HepG2 (cell line): ENCODE measurements around the gene MBOAT7.

ENCODE experiments used
- CTCF ChIP-seq: sonication (generic); formaldehyde crosslinking; IDR thresholded peaks from 2 replicates; pipeline ENCODE4 v1.5.0; 2020; ENCODE audit warnings: mild to moderate bottlenecking, missing genetic modification reagents, moderate library complexity
- ELK4 ChIP-seq: sonication (generic); formaldehyde crosslinking; IDR thresholded peaks from 2 replicates; pipeline ENCODE4 v1.9.0; 2021; ENCODE audit warnings: missing genetic modification reagents, borderline replicate concordance
- FOXO4 ChIP-seq: sonication (generic); formaldehyde crosslinking; conservative IDR thresholded peaks from 2 replicates; pipeline ENCODE4 v1.8.1; 2023; ENCODE audit warnings: missing genetic modification reagents
- KAT7 ChIP-seq: IDR thresholded peaks from 2 replicates; pipeline ENCODE4 v1.6.1; 2018; ENCODE audit warnings: borderline replicate concordance, missing compliant biosample characterization
- NFYB ChIP-seq: sonication (generic); formaldehyde crosslinking; IDR thresholded peaks from 2 replicates; pipeline ENCODE4 v1.4.0; 2020; ENCODE audit warnings: missing genetic modification reagents
- POLR2A ChIP-seq, 2 experiments: IDR thresholded peaks; 2 replicates each; pipeline ENCODE4 v1.6.1; 2011; ENCODE audit warnings: low read depth in 2 of 2, low read length in 2 of 2, mild to moderate bottlenecking in 1 of 2, moderate library complexity in 1 of 2; ENCODE audit not compliant: insufficient read depth in 1 of 2
- RFX1 ChIP-seq: fragments of 450-650 bp; IDR thresholded peaks from 2 replicates; pipeline ENCODE4 v1.6.1; 2017
- SP1 ChIP-seq, 2 experiments: fragments of 450-650 bp in 1 of 2; sonication (generic) in 1 of 2; formaldehyde crosslinking in 1 of 2; IDR thresholded peaks; 2 replicates each; pipeline versions ENCODE4 v1.4.0 to v1.6.1; 2016 to 2020; ENCODE audit warnings: missing genetic modification reagents in 1 of 2
- TRAFD1 ChIP-seq: sonication (generic); formaldehyde crosslinking; IDR thresholded peaks from 2 replicates; pipeline ENCODE4 v1.5.1; 2020; ENCODE audit warnings: missing genetic modification reagents, mild to moderate bottlenecking, borderline replicate concordance
- ZNF260 ChIP-seq: sonication (generic); formaldehyde crosslinking; IDR thresholded peaks from 2 replicates; pipeline ENCODE4 v1.4.0; 2020; ENCODE audit warnings: missing genetic modification reagents, low read depth, mild to moderate bottlenecking, borderline replicate concordance
- ZNF598 ChIP-seq: sonication (generic); formaldehyde crosslinking; IDR thresholded peaks from 2 replicates; pipeline ENCODE4 v1.5.1; 2020; ENCODE audit warnings: mild to moderate bottlenecking, missing genetic modification reagents, borderline replicate concordance
- ZNF639 ChIP-seq: conservative IDR thresholded peaks from 2 replicates; pipeline ENCODE4 v1.6.1; 2018; ENCODE audit warnings: missing genetic modification reagents

GRCh38 chr19:54136864-54137698, 52.3 kb downstream of the MBOAT7 start:
- TF ChIP-seq POLR2A (IDR thresholded peaks at IDR 0.05; ENCODE audit: insufficient read depth in 1 of 2, low read depth in 2 of 2, low read length in 2 of 2) (peak; percentile 93 to 96), ZNF639 (CRISPR knock-in tag) (no peak), ZNF598 (CRISPR knock-in tag) (no peak), ELK4 (no peak), CTCF (0 out of 2 replicates have a peak, but pooled peaks have one; percentile 8), ZNF260 (CRISPR knock-in tag) (no peak), NFYB (CRISPR knock-in tag) (peak; percentile 93), RFX1 (no peak), SP1 (IDR thresholded peaks at IDR 0.05) (peak; percentile 61), SP1 (CRISPR knock-in tag; IDR thresholded peaks at IDR 0.05) (peak; percentile 84), KAT7 (CRISPR knock-in tag) (no peak), TRAFD1 (CRISPR knock-in tag) (no peak), FOXO4 (no peak)
